ENCODE results near the gene GHRL.
"Not testable (repeated sequence)": the region's sequence is repeated elsewhere in the genome, so short reads cannot be mapped to it uniquely, and the experiment has no call there.

DNA sequence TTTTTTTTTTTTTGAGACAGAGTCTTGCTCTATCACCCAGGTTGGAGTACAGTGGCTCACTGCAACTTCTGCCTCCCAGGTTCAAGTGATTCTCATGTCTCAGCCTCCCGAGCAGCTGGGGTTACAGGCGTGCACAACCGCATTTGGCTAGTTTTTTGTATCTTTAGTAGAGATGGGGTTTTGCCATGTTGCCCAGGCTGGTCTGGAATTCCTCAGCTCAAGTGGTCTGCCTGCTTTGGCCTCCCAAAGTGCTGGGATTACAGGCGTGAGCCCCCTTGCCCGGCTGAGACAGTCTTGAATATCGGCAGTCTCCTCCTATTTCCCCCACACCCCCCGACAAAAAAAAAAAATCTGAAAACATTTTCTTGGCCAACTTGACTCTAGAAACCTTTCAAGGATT is 25.8 kb downstream of the GHRL start:
- TF ChIP-seq, protein P1, sequence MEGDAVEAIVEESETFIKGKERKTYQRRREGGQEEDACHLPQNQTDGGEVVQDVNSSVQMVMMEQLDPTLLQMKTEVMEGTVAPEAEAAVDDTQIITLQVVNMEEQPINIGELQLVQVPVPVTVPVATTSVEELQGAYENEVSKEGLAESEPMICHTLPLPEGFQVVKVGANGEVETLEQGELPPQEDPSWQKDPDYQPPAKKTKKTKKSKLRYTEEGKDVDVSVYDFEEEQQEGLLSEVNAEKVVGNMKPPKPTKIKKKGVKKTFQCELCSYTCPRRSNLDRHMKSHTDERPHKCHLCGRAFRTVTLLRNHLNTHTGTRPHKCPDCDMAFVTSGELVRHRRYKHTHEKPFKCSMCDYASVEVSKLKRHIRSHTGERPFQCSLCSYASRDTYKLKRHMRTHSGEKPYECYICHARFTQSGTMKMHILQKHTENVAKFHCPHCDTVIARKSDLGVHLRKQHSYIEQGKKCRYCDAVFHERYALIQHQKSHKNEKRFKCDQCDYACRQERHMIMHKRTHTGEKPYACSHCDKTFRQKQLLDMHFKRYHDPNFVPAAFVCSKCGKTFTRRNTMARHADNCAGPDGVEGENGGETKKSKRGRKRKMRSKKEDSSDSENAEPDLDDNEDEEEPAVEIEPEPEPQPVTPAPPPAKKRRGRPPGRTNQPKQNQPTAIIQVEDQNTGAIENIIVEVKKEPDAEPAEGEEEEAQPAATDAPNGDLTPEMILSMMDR (conservative IDR thresholded peaks at IDR 0.05; ENCODE audit: low read length) = not testable (repeated sequence)
- not testable (repeated sequence) for TF ChIP-seq EZH2phosphoT487 (IDR thresholded peaks at IDR 0.05; ENCODE audit: borderline replicate concordance, low read depth, low read length)
